GM18511 (cell line): ENCODE measurements around the gene ALPL.

Source experiments
- ATAC-seq: cut with Tn5 transposase; IDR thresholded peaks from one replicate; pipeline ENCODE4 v1.9.1; 2021; ENCODE audit warnings: mild to moderate bottlenecking, moderate library complexity; ENCODE audit not compliant: unreplicated experiment

Gene ALPL

DNA sequence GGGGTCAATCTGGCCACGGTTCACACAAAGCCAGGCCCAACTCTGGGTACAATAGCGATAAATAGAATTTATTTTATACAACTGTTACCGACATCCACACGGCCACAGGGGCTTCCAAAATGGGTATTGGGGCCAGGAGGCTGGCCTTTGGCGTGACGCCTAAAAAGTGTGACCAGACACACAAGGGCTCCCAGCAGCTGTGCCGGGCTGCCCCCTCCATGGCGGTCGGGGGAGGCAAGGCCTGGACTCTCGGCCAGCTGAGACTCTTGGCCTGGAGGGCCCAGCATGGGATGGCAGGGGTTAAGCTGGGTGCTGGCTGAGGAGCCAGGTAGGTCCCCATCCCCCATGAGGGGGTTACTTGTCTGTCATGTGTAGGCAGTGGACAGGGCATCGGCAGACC lies 87.0 kb downstream of the ALPL start:
- ATAC-seq = no peak

DNA sequence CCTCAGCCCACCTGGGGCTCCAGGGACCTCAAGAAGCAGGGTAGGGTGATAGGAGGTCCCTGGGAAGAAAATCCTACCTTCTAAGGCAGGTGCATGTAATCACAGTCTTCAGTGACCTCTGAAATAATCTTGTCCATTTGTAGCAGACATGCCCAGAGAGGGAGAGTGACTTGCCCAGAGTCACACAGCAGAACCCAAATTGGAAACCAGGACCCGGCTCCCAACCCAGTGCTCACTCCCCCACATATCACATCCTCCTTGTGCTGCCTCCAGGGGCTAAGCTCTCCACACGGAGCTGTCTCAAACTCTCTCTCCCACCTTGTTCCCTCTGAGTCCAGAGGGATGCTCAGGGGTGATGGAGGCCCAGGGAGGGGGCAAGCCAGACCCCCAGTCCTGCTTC lies 87.4 kb downstream of the ALPL start:
- no peak for ATAC-seq

DNA sequence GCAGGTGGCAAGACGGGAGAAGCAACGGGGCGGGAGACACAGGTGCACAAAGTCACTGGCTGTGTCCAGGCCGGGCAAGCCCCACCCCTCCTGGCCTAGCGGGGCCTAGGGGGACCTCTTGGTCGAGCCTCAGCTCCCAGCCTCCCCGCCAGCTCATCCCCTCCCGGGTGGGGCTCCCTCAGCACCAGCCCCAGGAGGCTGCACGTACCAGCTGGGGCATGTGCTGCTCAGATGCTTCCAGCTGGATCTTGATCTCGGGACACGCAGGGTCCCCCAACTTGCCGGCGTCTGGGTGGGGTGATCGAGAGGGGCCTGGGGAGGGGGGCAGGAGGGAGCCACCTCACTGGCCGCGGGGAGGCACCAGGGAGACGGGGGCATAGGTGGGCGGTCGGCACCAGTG lies 88.5 kb downstream of the ALPL start:
- ATAC-seq = no peak

DNA sequence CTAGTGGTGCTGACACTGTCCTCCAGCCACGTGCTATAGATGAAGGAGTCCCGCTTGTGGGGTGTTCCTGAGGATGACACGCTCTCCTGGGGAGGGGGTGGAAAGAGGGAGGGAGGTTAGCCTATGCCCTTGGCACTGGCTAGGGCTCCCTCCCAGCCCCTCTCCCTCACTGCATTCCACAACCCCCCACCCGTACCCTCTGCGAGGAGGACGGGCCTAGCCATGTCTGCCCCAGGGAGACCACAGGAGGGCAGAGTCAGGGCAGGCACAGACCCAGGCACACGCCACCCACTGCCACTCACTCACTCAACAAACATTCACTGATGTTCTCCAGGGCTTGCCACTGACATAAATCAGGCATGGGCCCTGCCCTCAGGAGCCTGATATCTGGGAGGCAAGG lies 89.2 kb downstream of the ALPL start:
- no peak for ATAC-seq

DNA sequence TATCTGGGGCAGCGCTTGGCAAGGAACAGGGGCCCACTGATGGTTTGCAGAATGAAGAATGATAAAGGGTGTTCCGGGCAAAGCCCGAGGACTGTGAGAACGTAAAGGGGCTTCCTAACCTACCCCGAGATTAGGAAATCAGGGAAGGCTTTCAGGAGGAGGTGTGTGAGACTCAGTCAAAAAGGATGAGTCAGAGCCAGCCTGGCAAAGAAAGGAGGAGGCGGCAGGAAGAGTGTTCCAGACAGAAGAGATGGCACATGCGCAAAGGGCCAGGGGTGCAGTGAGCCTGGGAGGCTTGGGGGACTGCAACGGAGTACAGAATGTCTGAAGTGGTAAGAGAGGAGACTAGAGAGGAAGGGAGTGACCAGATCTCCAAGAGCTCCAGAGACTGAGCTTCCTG lies 89.7 kb downstream of the ALPL start:
- no peak for ATAC-seq

DNA sequence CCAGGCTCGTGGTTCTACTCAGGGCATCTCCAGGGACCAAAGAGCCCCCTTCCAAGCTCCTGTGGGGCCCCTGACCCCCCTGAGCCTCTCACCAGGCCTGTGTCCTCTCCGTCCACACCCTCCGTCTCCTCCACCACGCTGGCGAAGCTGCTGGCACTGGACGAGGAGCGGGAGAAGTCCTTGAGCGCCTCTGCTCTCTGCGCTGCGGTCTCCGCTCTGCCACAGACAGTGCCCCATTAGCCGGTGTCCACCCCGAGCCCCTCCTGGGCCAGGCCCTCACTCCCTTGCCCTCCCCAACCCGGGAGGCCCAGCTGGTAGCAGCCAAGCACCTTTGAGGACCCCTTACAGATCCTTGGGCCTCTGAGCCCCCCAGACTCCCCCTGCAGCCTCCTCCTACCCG lies 90.2 kb downstream of the ALPL start:
- no peak for ATAC-seq

DNA sequence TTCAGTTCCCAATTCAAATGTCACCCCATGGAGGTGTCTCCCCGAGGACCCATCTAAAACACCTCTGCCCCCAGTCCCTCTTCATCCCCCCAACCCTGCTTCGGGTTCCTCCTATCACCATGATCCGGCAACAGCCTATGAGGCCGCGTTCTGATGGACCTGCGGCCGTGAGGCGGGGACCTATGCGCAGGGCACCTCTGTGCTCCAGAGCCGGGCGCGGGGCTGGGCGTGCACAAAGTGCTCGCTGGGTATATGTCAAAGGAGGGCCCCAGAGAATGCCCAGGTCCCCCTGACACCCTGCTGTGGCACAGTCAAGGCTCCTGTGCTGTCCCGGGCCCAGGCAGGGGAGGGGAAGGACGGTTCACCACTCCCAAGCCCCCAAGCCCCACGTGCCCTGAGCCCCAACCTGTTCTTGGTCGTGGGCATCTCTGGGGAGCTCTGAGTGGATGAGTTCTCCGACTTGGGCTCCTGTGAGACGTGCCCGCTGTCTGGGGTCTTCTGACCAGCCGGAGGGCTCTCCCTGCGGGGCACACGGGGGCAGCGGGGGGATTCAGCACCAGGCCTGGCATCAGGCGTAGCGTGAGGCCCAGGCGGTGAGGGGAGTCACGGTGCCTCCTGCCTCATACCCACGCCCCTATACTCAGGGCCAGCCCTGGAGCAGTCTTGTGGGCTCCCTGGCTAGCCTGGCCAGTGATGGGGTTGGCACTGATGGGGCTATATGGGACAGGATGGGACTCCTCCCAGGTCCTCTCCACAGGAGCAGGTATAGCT lies 92.2 kb downstream of the ALPL start:
- no peak for ATAC-seq

DNA sequence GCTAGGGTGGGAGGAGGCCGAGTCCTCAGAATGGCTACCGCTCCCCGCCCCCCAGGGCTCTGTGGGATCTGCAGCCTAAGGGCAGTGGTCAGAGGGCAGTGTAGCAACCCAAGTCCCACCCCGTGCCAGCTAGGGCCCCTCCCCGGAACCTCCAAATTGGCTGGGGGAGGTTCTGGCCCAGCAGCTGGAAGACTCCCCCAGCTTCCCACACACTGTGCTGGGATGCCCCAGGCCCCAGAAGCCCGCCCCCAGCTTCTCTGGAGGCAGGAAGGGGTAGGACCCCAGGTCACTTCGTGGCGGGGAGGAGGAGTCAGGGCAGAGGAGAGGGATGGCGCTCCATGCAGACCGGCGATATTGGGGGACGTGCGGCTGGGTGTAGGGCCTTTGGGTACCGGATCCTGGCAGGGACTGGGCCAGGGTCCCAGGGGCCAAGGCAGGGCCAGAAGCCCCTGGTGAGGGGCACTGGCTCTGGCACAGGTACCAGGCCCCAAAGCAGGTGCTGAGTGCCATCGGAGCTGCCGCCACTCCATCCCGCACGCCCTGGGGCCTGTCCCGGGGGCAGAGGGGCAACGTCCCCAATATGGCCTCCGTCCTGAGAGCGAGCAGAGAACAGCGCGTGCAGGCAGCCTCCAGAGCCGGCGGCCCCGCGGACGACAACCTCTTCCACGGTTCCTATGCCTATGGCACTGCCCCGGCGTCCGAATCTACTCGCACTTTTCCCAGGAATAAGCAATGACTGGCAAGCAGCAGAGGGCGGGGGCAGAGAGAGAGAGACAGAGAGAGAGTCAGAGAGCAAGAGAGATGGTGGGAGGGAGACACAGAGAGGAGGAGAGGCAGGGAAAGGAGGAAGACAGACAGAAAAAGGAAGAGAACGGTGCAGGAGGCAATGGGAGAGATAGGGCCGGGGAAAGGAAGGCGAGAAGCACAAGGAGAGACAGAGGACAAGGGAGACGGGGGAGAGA lies 94.2 kb downstream of the ALPL start:
- ATAC-seq = no peak

DNA sequence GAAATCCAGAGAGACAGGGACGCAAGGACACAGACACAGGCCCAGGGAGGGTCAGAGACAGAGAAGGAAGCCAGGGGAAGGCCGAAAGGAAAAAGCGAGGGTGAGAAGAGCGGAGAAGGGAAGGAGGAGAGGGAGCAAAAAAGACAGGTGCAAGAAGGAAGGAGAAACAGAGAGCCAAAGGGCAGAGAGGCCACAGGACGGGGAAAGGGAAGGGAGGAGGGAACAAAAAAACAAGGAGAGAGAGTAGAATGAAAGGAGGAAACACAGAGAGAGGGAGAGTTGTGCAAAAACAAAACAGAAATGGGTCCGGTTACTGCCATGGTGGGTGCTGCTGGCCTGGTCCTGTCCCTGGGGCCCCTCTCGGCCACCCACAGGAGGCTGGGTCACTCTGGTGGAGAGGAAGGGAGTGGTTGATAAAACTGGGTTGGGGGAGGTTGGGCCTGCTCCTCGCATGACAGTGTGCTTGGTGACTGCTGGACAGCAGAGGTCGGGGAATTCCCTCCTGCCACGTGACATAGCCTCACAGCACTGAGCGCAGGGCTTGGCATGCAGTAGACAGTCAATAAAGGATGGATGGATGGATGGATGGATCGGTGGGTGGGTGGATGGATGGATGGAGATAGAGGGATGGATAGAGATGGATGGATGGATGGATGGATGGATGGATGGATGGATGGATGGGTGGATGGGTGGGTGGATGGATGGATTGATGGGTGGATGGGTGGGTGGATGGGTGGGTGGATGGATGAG lies 95.2 kb downstream of the ALPL start:
- no peak for ATAC-seq

DNA sequence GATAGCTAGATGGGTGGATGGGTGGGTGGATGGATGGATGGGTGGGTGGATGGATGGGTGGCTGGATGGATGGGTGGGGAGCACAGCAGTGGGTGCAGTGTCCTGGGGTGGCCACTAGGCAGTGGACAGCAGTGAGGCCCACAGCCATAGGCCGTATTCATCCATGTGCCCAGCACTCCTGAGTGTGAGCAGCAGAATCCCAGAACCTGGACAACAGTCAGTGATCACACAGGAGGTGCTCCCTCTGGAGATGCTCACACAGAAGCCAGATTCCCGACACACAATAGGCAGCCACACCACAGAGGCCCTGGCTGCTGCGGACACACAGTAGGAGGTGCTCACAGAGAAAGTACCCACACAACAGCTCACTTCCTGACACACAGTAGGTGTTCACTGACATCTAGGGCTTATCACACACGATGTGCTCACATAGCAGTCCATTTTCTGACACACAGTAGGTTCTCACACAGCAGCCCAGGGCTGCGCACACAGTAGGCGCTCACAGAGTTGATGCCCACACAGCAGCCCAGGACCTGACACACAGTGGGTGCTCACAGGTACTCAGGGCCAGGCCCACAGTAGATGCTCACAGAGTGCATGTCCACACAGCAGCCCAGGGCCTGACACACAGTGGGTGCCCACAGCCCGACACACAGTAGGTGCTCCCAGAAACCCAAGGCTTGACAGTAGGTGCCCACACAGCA lies 95.9 kb downstream of the ALPL start:
- no peak for ATAC-seq

DNA sequence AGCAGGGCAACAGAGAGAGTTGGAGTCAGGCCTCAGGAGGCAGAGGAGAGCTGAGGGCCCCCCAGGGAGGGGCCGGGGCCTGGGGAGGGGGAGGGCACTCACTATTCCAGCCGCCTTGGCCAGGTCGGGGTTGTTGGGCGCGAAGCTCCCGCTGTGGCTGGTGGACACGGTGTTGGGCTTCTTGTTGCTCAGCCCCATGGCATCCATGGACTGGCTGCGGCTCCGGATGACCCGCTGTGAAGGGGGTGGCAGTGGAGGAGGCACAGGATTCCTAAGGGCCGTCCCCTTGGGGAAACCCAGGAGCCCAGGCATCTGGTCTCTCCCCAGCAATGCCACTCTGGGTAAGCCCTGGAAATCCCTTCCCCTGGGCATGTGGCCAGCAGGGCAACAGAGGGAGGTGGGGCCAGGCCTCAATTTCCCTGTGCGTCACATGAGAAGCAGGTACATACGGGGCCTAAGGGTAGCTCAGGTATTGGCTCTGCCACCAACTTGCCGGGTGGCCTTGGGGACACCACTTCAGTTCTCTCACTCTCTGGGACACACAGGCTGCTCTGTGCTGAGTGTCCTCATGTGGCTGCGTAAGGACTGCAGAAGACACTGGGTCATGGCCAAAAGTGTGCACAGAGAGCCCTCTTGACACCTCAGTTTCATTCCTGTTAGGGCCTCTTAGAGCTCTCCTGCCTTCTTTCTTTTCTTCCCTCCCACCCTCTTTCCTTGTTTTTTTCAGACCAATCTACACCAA lies 96.9 kb downstream of the ALPL start:
- no peak for ATAC-seq

DNA sequence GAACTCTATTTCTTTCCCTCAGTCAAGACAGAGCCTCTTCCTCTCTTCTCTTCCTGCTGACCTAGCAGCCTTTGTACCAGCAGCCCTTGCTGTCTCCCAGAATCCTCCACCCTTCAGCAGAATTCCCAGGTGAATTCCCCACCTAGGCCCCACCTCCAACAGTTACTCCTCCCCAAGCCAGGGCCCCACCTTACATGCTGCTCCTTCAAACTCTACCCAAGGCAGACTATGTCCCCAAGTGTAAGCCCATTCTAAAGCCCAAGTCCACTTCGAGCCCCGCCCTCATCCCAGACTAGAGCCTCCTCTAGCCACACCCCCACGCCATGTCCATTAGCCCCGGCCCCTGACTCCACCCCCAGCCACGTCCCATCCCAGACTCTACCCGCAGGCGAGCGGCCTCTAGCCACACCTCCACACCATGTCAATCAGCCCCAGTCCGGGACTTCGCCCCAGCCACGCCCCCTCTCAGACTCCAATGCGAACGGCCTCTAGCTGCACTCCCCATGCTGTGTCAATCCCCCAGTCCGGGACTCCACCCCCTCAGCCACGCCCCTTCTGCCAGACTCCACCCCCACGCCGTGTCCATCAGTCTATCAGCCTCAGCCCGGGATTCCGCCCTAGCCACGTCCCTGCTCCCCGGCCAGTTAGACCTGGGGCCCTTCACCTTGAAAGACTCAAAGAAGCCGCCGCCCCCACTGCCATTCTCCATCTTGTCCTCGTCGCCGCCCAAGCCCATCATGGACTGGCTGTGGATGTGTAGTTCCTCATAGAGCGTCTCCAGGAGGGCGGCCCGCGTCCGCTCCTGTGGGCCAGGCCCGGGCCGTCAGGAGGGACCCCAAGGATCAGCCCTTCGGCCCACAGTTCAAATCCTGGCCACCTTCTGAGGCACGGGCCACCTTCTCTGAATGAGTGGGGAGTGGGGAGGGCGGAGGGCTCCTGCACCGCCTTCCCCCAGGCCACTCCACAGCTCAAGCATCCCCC lies 98.6 kb downstream of the ALPL start:
- no peak for ATAC-seq

DNA sequence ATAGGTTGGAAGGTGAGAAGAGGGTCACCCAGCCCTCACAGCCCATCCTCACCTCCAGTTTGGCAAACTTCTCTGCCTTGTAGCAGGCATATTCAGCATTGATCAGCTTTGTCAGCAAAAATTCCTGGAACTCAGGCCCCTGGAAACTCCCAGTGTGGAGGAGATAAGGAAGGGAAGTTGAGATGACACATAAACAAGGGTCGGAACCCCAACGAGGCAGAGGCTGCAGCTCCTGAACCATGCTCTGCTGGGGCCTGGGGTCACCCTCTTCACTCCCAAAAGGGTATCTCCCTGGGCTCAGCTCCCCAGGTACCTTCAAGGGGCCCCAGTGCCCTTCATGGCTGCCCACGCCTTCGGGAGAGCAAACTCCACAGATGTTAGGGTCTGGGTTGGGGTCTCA lies 99.6 kb downstream of the ALPL start:
- no peak for ATAC-seq

DNA sequence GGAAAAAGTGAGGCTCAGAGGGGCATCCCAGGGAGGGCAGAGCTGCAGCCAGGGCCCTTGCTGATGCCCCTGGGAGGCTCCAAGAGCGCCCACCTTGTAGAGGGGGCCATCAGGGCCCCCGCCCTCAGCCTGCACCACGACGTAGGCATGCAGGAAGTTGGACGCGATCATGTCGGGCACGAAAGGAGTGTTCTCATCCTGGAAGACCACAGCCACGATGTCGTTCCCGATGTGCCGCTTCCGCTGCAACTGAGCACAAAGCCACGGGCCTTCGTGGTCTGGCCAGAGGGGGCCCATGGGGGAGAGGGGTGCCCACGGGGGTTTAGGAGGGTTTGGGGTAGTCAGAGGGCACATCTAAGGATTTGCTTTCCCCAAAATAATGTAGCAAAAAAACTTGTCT lies 100.8 kb downstream of the ALPL start:
- ATAC-seq = no peak

DNA sequence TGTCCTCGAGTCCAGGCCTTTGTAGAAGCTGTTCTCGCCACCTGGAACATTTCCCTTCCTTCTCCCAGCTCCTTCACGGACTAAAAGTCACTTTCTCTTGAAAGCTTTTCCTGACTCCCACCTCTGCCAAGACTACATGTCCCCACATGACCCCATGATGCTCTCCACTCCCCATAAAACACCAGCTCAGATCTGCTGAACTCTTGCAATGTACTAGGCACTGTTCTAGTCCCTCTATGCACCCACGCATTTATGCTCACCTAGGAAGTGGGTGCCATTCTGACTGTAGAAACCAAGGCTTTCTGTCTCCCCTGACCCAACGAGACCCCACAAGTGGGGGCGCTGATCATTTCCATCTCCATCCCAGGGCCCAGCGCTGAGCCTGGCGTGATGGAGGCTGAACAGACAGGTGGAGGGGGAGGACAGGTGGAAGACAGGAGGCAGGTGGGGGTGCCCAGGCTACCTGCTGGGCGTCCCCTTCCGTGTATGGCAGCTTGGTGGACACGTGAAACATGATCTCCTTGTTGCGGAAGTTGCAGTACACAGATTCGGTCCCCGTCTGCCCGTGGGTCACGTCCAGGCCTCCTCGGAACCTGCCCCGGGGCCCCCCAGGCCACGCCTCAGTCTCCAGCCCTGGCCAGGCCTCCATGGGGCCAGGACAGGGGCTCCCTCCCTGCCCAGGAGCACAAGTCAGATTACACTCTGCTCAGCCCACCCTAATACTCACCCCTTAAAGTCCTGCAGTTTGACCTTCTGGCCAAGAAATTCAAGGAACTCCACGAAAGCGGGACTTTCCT lies 102.0 kb downstream of the ALPL start:
- no peak for ATAC-seq

DNA sequence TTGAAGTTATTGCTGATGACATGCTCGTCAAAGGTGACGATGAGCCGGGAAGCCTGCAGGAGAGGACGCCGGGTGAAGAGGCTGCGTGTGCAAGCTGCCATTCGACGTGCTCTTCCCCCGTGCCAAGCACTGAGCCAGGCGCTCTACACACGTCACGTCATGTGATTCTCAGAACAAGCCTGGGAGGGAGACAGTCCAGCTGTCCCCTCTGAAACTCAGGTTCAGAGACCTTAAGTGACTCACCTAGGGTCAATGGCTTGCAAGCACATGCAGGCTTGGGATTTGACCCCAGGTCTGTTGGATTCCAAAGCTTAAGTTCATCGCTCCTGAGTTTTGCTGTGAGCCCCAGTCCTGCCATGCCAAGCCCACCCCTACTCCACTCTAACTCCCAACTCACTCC lies 102.8 kb downstream of the ALPL start:
- no peak for ATAC-seq

DNA sequence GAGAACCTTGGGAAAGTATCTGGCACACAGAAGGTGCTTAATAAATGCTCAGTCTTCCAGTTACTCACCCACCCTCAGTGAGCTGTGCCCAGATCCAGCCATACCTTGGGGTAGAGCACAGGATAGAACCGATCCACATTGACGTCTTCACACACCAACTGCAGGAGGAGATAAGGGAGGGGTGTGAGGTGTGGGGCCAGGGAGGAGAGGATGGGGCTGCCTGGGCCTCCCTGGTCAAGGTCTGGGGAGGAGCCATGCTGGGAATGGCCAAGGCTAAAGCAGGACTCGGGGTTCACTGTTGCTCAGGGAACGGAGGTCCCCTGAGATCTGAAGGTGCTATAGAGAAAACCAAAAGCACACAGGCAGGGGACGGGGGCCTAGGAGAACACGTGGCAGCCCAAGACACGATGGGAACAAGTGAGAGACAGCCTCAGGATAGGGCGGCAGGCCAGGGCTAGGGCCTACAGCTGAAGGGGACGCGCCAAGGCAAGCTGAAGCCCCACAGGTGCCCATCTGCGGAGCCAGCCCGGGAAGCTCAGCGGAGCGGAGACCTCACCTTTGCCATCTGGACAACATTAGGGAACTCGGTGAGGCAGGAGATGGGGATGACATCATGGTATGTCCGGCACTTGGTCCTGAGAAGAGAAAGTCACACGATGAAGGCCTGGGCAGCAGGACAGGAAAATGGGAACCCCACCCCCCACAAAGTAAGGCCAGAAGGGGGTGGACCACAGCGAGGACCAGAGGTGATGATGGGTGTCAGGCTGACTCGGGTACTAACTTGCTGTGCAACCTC lies 104.0 kb downstream of the ALPL start:
- ATAC-seq = no peak
